GM19193 (cell line): ENCODE results near the gene MVD.

Experiments
- POLR2A ChIP-seq: IDR thresholded peaks from 4 replicates; pipeline ENCODE4 v1.6.1; 2011; ENCODE audit not compliant: insufficient read depth, insufficient read length; ENCODE audit errors: extremely low read depth

The MVD gene

DNA sequence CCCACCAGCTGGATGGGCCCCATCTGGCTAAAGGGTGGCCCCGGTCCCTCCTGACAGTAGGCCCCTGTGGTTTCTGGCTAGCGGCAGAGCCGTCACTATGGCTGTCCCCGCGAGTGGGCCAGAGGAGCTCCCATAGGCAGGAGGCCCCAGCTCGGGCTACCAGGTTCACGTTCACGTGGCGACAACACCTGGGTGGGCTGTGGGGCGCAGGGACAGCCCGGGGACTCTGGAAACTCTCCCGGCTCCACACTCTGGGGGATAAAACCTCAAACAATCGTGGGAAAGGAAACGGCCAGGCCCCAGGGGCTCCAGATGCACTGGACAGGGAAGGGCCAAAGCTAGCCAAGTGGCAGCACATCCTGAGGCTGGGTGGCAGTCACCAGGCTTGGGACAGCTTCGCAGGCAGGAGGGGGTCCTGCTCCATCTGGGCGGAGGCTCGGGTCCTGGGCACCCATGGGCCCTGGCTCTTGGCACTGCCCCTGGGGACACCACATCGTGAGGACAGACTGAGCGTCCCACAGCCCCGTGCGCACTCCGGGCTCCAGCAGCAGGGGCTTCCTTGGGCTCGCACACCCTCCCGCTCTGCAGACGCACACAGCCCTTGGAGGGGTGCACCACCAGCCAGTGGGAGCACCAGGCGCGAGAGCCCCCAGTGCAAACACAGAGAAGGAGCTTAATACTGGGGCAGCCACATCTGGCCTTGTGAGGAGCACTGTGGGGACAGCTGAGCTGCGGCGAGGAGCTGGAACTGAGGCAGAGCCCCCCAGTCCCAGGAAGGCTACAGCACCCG is 38.9 kb upstream of the MVD start:
- no peak for TF ChIP-seq POLR2A

DNA sequence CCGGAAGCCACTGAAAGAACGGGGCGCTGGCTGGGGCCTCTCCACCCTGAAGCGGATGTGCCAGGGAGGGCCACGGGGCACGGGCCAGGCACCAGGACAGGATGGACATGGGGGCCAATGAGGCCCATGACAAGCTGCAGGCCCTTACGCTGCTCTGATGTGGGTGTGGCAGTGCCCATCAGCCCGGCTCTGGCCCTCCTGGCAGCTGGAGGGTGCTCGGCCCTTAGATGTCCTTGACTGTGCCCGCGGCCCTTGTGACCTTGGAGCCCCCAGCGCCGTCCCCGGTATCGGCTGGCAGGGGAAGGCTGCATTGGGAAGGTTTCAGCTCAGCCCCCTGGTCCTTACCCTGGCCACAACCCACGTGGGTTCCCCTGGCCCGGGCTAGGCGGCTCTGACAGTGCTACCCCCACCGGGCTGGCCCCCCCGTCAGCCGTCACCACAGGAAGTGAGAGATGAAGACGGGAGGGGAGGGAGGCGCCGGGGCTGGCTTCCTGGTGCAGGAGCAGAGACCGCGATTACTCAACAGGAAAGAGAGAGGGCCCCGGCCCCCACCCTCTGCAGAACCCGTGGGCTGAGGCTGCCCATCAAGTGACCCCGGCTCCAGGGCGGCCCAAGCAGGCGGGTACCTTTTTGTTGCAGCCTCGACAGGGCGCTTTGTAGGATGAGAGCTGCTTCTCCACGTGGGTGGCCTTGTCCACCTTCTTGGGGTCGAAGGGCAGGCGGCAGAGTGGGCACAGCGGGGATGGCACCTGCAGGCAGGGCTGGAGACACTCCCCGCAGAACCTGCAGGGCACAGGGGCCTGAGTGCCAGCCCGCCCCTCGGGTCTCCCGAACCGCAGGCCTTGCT is 38.0 kb upstream of the MVD start:
- peak; percentile 39 for TF ChIP-seq POLR2A

DNA sequence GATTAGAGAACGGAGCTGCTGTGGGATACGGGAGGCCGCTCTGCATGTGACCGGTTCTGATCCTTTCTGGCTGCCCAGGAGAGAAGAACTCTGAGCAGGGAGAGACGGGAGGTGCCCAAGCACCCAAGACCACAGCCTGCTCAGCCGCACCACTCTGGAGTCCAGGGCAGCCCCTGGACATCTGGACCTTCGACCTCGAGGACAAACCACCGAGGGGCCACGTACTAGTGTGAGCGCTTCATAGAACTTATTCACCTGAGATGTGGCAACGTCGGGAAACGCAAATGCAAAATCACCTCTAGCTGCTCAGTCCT is 37.4 kb upstream of the MVD start:
- TF ChIP-seq POLR2A, result no peak

DNA sequence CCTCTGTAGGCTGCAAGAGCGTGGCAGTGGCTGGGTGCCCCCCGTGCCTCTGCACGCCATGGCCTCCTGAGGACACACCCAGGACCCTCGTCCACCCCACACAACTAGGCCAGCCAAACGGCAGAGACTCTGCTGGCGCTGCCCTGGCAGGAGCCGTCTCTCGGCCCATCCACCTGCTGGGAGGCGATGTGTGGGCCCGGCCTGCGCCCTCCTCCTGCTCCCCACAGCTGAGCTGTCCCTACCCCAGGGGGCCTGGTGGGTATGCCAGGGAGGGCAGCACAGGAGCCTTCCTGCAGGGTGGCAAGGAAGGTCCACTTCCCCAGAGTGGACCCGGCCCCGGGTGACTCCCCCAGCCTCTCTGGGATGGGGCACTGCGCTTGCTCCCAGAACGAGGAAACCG is 36.3 kb upstream of the MVD start:
- no peak for TF ChIP-seq POLR2A

DNA sequence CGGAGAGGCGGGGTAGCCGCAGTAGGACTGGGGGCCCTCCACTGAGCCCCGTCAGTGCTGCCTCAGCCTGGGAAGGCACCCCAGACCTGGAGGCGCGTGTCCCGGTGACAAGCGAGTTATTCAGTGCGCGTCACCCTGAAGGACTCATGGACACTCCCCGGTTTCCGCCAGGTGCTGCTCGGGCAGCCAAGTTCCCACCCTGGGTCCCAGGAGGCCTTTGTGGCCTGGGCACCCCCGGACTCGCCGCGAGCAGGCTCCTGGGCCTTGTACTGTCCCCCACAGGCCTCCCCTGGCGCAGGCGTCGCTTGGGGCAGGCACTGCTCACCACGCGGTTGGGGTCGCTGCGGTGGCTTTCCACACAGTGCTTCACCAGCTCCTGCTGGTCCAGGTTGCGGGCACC is 35.8 kb upstream of the MVD start:
- no peak for TF ChIP-seq POLR2A

DNA sequence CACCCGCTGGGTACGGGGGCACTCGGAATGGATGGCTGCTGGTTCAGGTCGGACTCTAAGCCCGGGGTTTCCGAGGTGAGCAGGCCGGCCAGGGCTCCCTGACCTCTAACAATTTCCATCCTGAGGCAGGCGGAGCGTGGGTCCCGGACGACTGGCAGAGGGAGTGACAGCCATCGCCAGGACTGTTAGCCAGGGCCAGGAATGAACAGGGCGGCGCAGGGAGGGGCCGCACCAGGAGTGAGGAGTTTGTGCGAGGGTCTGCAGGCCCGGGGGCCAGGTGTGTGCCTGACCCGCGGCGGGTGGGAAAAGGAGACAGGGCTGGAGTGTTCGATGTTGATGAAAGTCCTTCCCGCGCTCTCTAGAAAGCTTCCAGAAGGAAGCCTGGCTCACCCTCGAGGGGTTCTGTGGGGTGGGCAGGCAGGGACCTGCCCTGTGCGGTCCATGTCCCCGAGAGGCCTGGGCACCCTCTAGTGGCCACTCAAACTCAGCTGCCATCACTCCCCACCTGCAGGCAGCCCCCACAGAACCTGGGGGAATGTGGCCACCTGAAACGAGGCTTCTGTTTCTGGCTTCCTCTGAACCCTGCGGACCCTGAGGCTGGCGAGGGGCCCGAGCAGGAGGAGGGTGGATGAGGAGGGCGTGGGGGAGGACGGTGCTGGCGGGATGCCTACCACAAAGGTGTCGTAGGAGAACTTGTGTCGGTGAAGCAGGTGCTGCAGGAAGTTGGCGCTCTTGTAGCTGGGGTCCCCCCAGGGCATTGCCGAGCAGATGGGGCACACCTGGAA is 35.1 kb upstream of the MVD start:
- no peak for TF ChIP-seq POLR2A

DNA sequence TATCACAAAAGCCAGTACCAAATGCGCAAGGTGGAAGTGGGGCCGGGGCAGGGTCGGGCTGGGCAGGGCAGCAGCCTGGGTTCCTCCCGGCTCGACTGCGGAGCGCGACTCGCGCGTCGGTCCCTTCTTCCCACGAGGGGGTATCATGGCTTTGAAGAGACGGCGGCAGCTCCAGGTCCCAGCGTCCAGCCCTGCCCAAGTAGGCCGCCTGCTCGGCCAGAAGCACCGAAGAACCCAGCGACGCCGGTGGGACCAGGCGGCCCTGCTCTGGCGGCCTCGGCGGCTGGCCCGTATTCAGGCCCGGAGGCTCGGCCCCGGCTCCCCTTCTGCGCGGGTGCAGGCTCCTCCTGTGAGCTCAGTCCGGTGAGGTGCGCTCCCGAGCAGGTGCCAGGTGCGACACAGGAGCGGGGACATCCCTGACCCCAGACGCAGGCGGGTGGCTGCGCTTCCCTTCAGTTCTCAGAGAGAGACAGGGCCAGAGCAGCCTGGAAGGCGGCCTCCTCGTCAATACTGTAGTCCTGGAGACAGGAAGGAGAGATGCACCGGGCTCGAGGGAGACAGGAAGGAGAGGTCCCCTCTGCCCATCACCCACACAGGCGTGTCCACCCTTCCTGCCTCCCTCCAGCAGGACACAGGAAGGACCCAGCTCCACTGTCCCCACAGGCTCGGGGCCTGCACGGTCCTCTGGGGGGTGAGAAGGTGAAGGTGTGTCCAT is 34.4 kb upstream of the MVD start:
- no peak for TF ChIP-seq POLR2A

DNA sequence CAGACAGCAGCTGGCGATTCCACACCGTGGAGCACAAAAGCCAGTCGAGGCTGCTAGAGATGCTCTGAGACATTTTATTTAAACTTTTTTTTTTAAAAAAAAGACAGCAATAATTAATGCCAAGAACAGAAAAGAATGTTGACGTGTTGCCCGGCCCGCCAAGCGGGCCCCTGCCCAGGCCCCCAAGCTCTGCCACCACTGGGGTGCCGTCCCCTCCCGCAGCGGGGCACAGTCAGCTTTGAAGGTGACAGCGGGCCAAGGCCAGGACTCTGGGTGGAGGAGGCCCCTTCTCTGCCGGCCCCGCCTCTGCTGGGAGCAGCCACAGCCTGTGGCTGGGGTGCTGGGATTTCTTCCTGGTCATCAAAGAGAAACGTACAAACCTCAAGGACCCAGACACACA is 33.5 kb upstream of the MVD start:
- TF ChIP-seq POLR2A, result no peak

DNA sequence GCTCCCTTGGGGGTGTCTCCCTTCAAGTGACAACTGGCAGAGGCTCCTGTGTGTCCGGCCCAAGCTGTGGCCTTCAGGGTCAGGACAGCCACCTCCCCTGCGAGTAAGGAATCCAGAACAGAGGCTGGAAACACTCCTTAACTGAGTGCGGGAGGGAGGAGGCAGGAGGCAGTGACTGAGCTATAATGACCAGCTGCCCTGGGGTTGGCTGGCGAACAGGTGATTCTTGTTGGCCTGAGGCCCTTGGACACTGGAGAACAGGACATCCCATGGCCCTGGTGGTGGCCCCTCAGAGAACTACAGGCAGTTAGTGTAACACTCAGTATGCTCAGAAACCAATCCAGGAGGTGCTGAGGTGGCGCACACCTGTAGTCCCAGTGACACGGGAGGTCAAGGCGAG is 32.9 kb upstream of the MVD start:
- no peak for TF ChIP-seq POLR2A

DNA sequence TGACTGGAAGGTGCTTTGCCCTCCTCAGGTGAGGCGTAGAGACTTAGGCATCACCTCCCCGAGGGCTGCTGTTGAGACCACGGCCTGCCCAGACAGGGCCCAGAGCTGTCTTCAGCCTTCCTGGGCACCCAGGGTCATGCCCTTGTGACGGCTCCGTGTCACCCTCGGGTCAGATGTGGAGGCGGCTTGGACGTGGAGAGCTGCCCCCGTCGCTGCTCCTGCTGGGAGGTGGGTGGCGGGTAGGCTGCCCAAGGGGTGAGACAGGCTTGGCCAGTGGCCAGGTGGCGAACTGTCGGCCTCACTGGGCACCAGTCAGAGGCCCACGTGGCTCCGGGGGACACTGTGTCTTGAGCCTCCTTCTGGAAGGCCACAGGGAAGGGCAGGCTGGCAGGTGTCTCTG is 32.3 kb upstream of the MVD start:
- no peak for TF ChIP-seq POLR2A

DNA sequence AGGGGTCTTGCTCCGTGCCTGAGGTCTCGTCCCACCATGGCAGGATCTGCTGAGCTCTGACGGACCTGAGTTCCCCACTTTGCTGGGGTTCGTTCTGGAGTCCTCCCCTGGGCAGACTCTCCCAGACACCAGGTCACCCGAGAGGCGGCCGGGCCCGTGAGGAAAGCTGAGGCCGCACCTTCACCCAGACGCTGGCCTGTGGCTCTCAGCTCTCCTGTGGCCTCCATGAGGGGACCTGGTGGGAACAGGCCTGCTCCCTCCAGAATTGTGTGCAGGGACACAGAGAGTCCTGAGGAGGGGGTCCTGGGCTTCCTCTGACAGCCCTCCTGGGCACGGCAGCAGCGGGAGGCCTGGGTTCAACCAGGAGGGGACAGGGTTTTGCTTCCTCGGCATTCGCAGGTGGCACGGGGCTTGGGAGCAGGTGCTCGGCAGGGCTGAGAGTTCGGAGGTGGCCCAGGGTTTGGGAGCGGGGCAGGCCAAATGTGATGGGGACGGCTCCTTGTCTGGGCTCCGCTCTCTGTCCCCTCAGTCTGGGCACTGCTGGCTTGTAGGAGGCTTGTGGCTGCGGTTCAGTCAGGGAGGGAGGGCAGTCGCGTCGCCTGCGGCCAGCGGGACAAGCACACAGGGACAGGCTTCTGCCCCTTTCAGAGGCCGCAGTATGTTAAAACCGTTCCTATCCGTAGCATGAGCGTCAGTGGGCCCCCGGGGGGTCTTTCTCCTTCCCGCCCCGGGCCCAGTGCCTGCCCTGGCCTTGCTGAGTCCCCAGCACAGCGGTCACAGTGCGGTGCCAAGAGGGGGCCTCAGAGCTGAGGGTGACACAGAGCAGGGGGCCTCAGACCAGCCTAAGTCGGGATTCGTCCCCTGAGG is 31.6 kb upstream of the MVD start:
- no peak for TF ChIP-seq POLR2A

DNA sequence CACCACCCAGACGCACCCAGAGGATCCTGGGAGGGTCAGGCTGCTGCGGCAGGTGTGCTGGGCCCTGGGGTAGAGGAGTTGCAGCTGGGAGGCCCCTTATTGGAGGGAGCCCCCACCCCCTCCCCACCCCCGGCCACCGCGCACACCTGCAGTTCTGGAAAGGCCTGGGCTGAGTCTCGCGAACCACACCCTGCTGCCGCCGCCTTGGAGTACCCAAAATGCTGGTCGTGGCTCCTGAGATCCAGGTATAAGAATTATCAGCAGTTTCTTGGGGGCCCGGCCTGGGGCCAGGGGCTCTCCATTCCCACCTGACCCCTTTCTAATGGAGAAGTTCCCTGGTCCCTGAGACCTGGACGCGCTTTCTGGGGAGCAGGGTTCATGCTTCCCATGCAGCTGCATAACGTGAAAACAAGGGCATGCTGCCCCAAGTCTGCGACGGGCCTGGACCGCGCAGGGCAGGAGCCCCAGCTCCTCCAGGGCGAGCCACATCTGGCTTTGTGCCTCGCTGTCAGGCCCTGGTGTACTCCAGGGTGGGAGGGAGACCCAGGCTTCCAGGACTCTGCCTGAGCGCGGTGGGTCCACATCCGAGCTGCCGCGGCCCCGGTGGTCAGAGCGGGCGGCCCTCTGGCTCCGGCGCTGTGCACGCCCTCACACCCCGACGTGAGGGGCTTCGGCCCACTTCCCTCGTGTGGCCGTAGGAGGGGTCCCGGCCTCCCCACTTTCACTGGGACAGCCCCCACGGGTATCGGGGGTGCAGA is 30.7 kb upstream of the MVD start:
- TF ChIP-seq POLR2A, result no peak

DNA sequence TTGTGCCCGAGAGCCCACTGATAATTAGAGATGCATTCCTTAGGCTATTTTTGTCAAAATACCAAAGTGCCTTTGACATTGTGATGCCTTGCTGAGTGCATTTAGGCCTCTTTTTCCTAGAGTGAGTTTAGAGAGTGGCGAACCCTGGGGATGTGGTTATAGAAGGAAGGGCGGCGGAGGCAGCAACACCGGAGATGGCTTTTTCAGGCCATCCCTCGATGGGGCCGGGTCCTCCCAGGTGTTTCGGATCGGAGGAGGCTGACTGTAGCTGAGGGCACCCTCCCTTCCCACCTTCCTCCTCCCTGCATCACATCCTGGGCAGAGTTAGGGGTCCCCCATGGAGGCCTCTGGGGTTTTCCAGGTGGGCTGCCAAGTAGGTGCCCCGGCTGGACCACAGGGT is 30.0 kb upstream of the MVD start:
- TF ChIP-seq POLR2A, result no peak
